Ectodermal cell (in vitro differentiated cells): ENCODE measurements around the gene ZMAT3.
"Not testable (repeated sequence)": the region's sequence is repeated elsewhere in the genome, so short reads cannot be mapped to it uniquely, and the experiment has no call there.

Experiments
- H3K27ac ChIP-seq: 2 replicates; pipeline ENCODE4 v1.7.0; 2013; ENCODE audit warnings: mild to moderate bottlenecking, low read depth, low read length; ENCODE audit not compliant: insufficient read depth, poor library complexity, severe bottlenecking
- H3K27me3 ChIP-seq: 2 replicates; pipeline ENCODE4 v1.7.0; 2013; ENCODE audit warnings: mild to moderate bottlenecking, low read length; ENCODE audit not compliant: insufficient read depth, control insufficient read depth, poor library complexity, severe bottlenecking
- H3K36me3 ChIP-seq: one replicate; pipeline ENCODE4 v1.7.0; 2013; ENCODE audit warnings: low read length; ENCODE audit not compliant: control insufficient read depth, insufficient read depth
- H3K4me1 ChIP-seq: one replicate; pipeline ENCODE4 v1.7.0; 2013; ENCODE audit warnings: low read length; ENCODE audit not compliant: control insufficient read depth, insufficient read depth
- H3K4me3 ChIP-seq: 2 replicates; pipeline ENCODE4 v1.7.0; 2013; ENCODE audit warnings: low read depth, low read length, control low read depth; ENCODE audit not compliant: insufficient read depth
- H3K9me3 ChIP-seq: 2 replicates; pipeline ENCODE4 v1.7.0; 2013; ENCODE audit warnings: mild to moderate bottlenecking, low read length, moderate library complexity; ENCODE audit not compliant: control insufficient read depth
- WGBS, 2 experiments: methylation state at CpG; one replicate each; pipeline ENCODE4 v1.1.7; 2013; ENCODE audit warnings: missing lambda C conversion rate in 2 of 2; 5-methylcytosine and 5-hydroxymethylcytosine counted together

The ZMAT3 gene

GRCh38 chr3:179038899-179039251, 32.7 kb downstream of the ZMAT3 start:
- 84 to 87% methylated on average over 4 of the region's 4 CpGs for WGBS, 2 experiments

GRCh38 chr3:179038216-179038898, 33.3 kb downstream of the ZMAT3 start:
- Histone ChIP-seq H3K36me3 (no peaks in the 10 kb centered on the region), H3K27me3 (no peaks in the 10 kb centered on the region), H3K27ac (no peak overlapping the region), H3K4me3 (no peak overlapping the region), H3K9me3 (no peaks in the 10 kb centered on the region), H3K4me1 (no peaks in the 10 kb centered on the region)
- WGBS, 2 experiments, result 93 to 96% methylated on average over 12 of the region's 12 CpGs

More at GRCh38 chr3:179038899-179039251, 32.7 kb downstream of the ZMAT3 start:
- H3K4me3 ChIP-seq, H3K4me1 ChIP-seq, H3K9me3 ChIP-seq, H3K36me3 ChIP-seq, H3K27ac ChIP-seq, H3K27me3 ChIP-seq: not testable (repeated sequence)

- H3K27ac ChIP-seq, result no peak overlapping the region
Measured at GRCh38 chr3:179037351-179037750, 34.3 kb downstream of the ZMAT3 start.

GRCh38 chr3:179036626-179037300, 34.8 kb downstream of the ZMAT3 start:
- Histone ChIP-seq H3K4me3 (no peak overlapping the region), H3K9me3 (no peaks in the 10 kb centered on the region), H3K4me1 (no peaks in the 10 kb centered on the region), H3K27me3 (no peaks in the 10 kb centered on the region), H3K27ac (no peak overlapping the region), H3K36me3 (no peaks in the 10 kb centered on the region)
- 95 to 96% methylated on average over 10 of the region's 10 CpGs for WGBS, 2 experiments

More at GRCh38 chr3:179037351-179037750, 34.3 kb downstream of the ZMAT3 start:
- no peaks in the 10 kb centered on the region for H3K36me3 ChIP-seq
- H3K9me3 ChIP-seq, result no peaks in the 10 kb centered on the region
- no peak overlapping the region for H3K4me3 ChIP-seq
- H3K27me3 ChIP-seq, result no peaks in the 10 kb centered on the region
- H3K4me1 ChIP-seq, result no peaks in the 10 kb centered on the region
- 89 to 90% methylated on average over 10 of the region's 10 CpGs for WGBS, 2 experiments

GRCh38 chr3:179036226-179036625, 35.4 kb downstream of the ZMAT3 start:
- H3K27me3 ChIP-seq, result no peaks in the 10 kb centered on the region
- H3K36me3 ChIP-seq, result no peaks in the 10 kb centered on the region
- H3K9me3 ChIP-seq, result no peaks in the 10 kb centered on the region
- H3K4me3 ChIP-seq, result no peak overlapping the region
- no peak overlapping the region for H3K27ac ChIP-seq
- WGBS, 2 experiments, result 90 to 99% methylated on average over 2 of the region's 2 CpGs
- H3K4me1 ChIP-seq, result no peaks in the 10 kb centered on the region

- Histone ChIP-seq H3K27ac (no peak overlapping the region), H3K9me3 (no peaks in the 10 kb centered on the region), H3K27me3 (no peaks in the 10 kb centered on the region), H3K4me1 (no peaks in the 10 kb centered on the region), H3K4me3 (no peak overlapping the region), H3K36me3 (no peaks in the 10 kb centered on the region)
- WGBS, 2 experiments, result 95 to 96% methylated on average over 2 of the region's 3 CpGs
Measured at GRCh38 chr3:179035232-179035631, 36.4 kb downstream of the ZMAT3 start.

GRCh38 chr3:179033304-179033657, 38.3 kb downstream of the ZMAT3 start:
- not testable (repeated sequence) for H3K27me3 ChIP-seq, H3K4me1 ChIP-seq, H3K4me3 ChIP-seq, H3K9me3 ChIP-seq, H3K27ac ChIP-seq, H3K36me3 ChIP-seq
- 93% methylated on average over 3 of the region's 5 CpGs; no CpG with 5 or more reads in 1 of the 2 experiments for WGBS, 2 experiments

- H3K4me3 ChIP-seq, H3K36me3 ChIP-seq, H3K9me3 ChIP-seq, H3K4me1 ChIP-seq, H3K27ac ChIP-seq, H3K27me3 ChIP-seq: not testable (repeated sequence)
- 93% methylated on average over 39 of the region's 42 CpGs for WGBS, 2 experiments
Measured at GRCh38 chr3:179032454-179033303, 38.9 kb downstream of the ZMAT3 start.

GRCh38 chr3:179029096-179029495, 42.5 kb downstream of the ZMAT3 start:
- Histone ChIP-seq H3K36me3 (no peaks in the 10 kb centered on the region), H3K4me1 (no peaks in the 10 kb centered on the region), H3K27ac (no peak overlapping the region), H3K27me3 (no peaks in the 10 kb centered on the region), H3K4me3 (no peak overlapping the region), H3K9me3 (no peaks in the 10 kb centered on the region)
- 92 to 95% methylated on average over 3 of the region's 3 CpGs for WGBS, 2 experiments

- H3K4me3 ChIP-seq, result no peak overlapping the region
- no peaks in the 10 kb centered on the region for H3K27me3 ChIP-seq
- no peaks in the 10 kb centered on the region for H3K4me1 ChIP-seq
- 45 to 59% methylated on average over 1 of the region's 1 CpG for WGBS, 2 experiments
- H3K27ac ChIP-seq, result no peak overlapping the region
- H3K36me3 ChIP-seq, result no peaks in the 10 kb centered on the region
- H3K9me3 ChIP-seq, result no peaks in the 10 kb centered on the region
Measured at GRCh38 chr3:179028408-179028807, 43.2 kb downstream of the ZMAT3 start.
